ENCODE results near the gene VRK1. TPM values are rescaled to one million over a fixed set of nuclear protein-coding genes. Genes with fewer than 3 reads are reported as not detected.

VRK1 gene
- total RNA-seq, 8 experiments from 2014 or later = 6.8 to 52.5 (median 28.2) TPM

DNA sequence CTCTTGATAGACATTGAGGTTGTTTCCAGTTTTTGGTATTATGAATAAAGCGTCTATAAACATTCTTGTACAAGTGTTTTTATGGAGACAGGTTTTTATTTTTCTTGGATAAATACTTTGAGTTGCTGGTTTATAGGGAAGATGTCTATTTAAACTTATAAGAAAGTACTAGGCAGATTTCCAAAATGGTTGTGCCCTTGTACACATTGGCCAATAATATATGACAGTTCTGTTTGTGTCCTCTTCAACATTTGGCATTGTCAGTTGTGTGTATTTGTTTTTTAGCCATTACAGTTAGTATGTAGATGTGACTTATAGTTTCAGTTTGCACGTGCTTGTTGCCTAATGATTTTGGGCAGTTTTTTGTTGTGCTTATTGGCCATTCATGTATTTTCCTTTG, 42.1 kb downstream of the VRK1 start:
- WGBS, 10 experiments = 76 to 100% (median 90%) methylated on average over 1 to 2 of the region's 2 CpGs; no CpG with 5 or more reads in 1 of the 10 experiments
- ATAC-seq (replicated peaks in 6 of 8) = no peak
- in situ Hi-C loops (cut with MboI; ENCODE audit: low pct_unique_long_range_greater_than_20kb in 2 of 9, low sequenced_read_pairs in 9 of 9, unreplicated experiment in 9 of 9) = no loop called here
- no peaks in the 10 kb centered on the region for H3K4me1 ChIP-seq (replicated peaks in 1 of 2)
- no peak overlapping the region for H3K27ac ChIP-seq
- no peak overlapping the region for H3K4me3 ChIP-seq

DNA sequence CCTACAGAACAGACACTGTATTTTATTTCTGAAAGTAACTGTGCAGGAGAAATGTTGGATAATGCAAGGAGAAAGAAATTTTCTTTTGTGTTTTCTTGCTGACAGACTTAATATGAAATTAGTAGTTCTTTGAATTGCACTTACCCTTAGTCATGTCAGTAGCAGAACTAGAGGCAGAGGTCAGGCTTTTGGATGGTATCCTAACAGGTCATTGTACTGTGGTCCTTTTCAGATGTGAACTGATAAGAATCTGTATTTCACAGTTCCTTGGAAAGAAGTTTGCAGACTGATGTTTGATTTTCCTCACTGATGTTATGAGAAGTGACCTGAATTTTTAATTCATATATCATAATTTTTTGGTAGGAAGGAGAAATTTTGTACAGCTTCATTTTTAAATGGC, 46.0 kb downstream of the VRK1 start:
- ATAC-seq (replicated peaks in 6 of 8) = no peak
- H3K27ac ChIP-seq = no peak overlapping the region
- H3K4me1 ChIP-seq (replicated peaks in 1 of 2) = no peaks in the 10 kb centered on the region
- no peak overlapping the region for H3K4me3 ChIP-seq
- in situ Hi-C loops (cut with MboI; ENCODE audit: low pct_unique_long_range_greater_than_20kb in 2 of 9, low sequenced_read_pairs in 9 of 9, unreplicated experiment in 9 of 9) = no loop called here

DNA sequence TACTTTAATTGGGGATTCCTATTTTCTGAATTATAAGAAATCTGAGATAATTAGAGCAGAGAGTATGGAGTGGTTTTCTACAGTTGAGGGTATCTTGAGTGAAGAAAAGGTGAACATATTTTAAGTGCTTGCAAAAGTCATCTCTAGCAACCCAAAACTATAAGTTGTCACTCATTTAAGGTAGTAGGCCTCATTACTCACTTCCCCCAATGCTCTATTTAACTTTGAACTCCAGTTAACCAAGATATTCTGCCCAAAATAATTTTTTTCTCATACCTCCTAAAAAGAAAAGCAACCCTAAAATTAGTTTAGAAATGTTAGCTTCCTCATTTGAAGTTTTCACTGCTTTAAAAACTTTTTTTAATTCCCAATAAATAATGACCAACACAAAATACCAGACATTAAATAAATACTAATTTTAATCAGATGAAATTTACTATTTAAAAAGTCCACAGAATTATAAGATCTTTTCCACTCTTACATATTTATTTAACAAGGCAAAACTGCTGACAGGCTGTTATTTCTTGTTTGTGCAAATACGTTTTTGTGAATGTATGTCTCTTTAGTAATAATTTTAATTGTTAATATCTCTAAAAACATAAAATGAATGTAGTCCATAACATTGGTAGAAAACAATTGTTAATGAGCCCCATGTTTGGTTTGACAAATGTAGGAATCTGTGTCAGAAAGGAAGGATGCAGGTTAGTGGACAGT, 47.8 kb downstream of the VRK1 start:
- in situ Hi-C loops (cut with MboI; ENCODE audit: low pct_unique_long_range_greater_than_20kb in 2 of 9, low sequenced_read_pairs in 9 of 9, unreplicated experiment in 9 of 9) = no loop called here
- 38 to 100% (median 90%) methylated on average over 1 of the region's 1 CpG; no CpG with 5 or more reads in 2 of the 10 experiments for WGBS, 10 experiments

DNA sequence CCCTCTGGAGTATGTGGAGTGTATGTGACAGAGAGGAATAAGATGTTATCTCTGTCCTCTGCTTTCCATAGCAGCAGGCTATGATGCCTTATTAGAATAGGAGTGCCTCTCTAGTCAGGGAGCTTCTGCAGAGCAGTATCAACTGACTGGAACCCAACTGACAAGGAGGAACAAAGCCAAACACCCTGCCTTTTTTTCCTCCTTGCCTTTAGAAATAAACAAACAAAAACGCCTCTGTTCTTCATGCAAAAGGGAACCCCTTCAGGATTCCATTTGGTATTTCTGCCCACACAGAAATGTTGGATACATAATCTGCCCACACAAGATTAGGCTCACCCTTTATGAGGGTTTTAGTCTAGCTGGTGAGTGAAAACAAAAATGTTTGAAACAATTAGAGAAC, 50.3 kb downstream of the VRK1 start:
- peak in 2 of 8 experiments; percentile 34 to 41 for ATAC-seq (replicated peaks in 6 of 8)
- no peak overlapping the region for H3K4me3 ChIP-seq
- WGBS, 10 experiments = 57 to 100% (median 78%) methylated on average over 1 of the region's 1 CpG; no CpG with 5 or more reads in 4 of the 10 experiments
- no peak overlapping the region for H3K27ac ChIP-seq
- in situ Hi-C loops (cut with MboI; ENCODE audit: low pct_unique_long_range_greater_than_20kb in 2 of 9, low sequenced_read_pairs in 9 of 9, unreplicated experiment in 9 of 9) = no loop called here
- H3K4me1 ChIP-seq (replicated peaks in 1 of 2) = no peaks in the 10 kb centered on the region

More for the DNA sequence above, 47.8 kb downstream of the VRK1 start:
- no peak overlapping the region for H3K4me3 ChIP-seq
- no peaks in the 10 kb centered on the region for H3K4me1 ChIP-seq (replicated peaks in 1 of 2)
- ATAC-seq (replicated peaks in 6 of 8) = no peak
- no peak overlapping the region for H3K27ac ChIP-seq

DNA sequence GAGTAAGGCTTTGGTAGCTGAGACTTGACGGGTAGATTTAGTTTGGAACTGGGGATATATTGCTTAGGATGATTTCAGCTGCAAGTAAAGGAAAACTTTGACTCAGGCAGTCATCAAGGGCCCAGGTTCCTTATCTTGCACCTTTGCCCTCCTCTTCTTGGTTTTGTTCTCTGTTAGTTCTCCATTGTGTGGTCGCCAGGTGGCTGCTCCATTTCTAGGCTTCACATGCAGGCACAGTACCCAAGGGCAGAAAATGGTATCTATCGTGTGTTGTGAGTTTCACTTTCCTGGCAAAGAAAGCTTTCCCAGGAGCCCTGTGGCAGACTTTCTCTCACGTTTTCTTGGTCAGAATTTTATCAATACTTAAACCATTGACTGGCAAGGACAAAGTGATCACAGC, 50.8 kb downstream of the VRK1 start:
- WGBS, 10 experiments = 77 to 100% (median 96%) methylated on average over 1 to 4 of the region's 4 CpGs
- Histone ChIP-seq H3K27ac (no peak overlapping the region), H3K4me1 (replicated peaks in 1 of 2) (no peaks in the 10 kb centered on the region), H3K4me3 (no peak overlapping the region)
- in situ Hi-C loops (cut with MboI; ENCODE audit: low pct_unique_long_range_greater_than_20kb in 2 of 9, low sequenced_read_pairs in 9 of 9, unreplicated experiment in 9 of 9) = no loop called here
- ATAC-seq (replicated peaks in 6 of 8) = no peak

DNA sequence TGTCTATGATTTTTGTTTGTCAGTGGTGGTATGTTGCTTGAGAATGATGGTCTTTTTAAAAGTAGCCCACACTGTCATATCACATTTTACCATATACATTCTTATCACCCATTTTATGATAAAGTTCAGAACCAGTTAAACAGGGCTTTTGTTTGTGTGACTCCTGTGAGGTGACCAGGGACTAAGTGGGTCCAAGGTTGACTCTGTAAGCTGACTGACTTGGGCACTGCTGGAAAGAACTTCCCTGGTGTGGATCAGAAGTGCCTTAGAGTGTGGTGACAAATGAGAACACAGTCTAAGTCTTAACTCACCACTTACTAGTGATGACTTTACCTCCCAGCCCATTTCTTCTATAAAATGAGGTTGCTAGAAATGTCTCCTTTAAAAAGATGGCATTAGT, 52.6 kb downstream of the VRK1 start:
- Histone ChIP-seq H3K4me1 (replicated peaks in 1 of 2) (no peaks in the 10 kb centered on the region), H3K27ac (no peak overlapping the region), H3K4me3 (no peak overlapping the region)
- in situ Hi-C loops (cut with MboI; ENCODE audit: low pct_unique_long_range_greater_than_20kb in 2 of 9, low sequenced_read_pairs in 9 of 9, unreplicated experiment in 9 of 9) = no loop called here
- ATAC-seq (replicated peaks in 6 of 8) = no peak

DNA sequence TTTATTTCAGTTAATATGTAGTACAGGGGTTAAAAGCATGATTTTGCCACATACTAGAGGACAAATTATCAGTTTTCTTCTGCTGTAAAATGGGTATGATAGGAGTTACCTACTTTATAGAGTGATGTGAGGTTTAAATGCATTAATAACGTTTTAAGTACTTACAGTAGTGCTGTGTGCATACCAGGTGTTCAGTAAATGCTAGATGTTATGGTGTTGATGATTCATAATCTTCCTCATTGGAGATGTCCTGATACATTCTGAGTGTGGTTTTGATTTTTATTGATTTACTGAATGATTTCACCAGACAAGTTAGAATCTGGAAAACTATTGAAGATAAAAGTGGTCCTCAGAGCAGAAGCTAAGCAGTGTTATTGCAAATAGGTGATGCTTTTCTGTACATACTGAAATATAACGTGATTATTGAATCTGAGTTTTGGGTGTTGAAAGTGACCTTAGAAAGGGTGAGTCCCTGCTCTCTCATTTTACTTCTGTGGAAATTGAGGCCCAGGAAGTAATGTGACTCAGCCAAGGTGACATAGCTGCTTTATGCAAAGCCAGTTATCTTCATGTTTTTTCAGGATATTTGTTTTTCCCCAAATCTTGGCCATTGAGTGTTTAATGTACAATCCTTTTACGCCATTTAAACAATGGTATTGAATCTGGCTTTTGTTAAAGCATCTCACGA, 54.7 kb downstream of the VRK1 start:
- 71 to 100% (median 94%) methylated on average over 1 to 4 of the region's 4 CpGs for WGBS, 10 experiments
- H3K4me1 ChIP-seq (replicated peaks in 1 of 2) = no peaks in the 10 kb centered on the region
- in situ Hi-C loops (cut with MboI; ENCODE audit: low pct_unique_long_range_greater_than_20kb in 2 of 9, low sequenced_read_pairs in 9 of 9, unreplicated experiment in 9 of 9) = no loop called here
- no peak overlapping the region for H3K4me3 ChIP-seq
- H3K27ac ChIP-seq = no peak overlapping the region
- no peak for ATAC-seq (replicated peaks in 6 of 8)

DNA sequence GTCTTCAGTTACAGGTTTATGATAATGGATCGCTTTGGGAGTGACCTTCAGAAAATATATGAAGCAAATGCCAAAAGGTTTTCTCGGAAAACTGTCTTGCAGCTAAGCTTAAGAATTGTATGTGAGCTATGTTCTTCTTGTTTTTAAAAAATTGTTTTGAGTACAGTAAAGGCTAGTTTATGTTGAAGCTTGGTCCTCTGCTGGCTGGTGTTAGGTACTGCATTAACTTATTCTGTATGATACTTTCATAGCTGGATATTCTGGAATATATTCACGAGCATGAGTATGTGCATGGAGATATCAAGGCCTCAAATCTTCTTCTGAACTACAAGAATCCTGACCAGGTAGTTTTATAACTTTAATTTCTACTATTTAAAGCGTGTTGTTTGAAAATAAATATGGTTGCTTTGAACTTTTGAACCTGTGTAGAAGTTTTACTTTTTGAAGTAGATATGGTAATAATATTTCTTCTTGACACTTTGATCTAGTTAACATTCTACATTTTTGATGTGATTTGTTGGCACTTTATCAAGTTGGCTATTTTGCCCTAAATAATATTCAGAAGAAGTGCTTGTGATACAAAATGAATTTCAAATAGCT, 55.7 kb downstream of the VRK1 start:
- in situ Hi-C loops (cut with MboI; ENCODE audit: low pct_unique_long_range_greater_than_20kb in 2 of 9, low sequenced_read_pairs in 9 of 9, unreplicated experiment in 9 of 9) = no loop called here
- ATAC-seq (replicated peaks in 6 of 8) = peak in 3 of 8 experiments; percentile 79 to 87 (median 83)
- Histone ChIP-seq H3K4me1 (replicated peaks in 1 of 2) (no peaks in the 10 kb centered on the region), H3K4me3 (no peak overlapping the region), H3K27ac (no peak overlapping the region)
- WGBS, 10 experiments = 8 to 100% (median 77%) methylated on average over 2 to 4 of the region's 4 CpGs

DNA sequence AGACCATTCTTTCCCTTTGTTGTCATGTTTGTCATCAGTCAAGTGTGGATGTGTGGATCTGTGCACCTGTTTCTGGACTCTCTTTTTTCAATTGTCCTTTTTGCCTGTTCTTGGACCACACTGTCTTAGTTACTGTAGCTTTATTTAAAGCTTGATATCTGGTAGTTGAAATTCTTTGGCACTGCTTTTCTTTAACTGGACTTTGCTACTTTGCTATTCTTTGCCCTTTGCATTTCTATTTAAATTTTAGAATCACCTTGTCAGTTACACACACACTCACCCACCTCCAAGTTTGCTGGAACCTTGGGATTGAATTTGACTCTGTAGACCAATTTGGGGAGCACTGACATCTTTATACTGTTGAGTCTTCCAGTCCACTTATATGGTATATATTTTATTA, 61.5 kb downstream of the VRK1 start:
- in situ Hi-C loops (cut with MboI; ENCODE audit: low pct_unique_long_range_greater_than_20kb in 2 of 9, low sequenced_read_pairs in 9 of 9, unreplicated experiment in 9 of 9) = no loop called here
- ATAC-seq (replicated peaks in 6 of 8) = no peak
- Histone ChIP-seq H3K4me3 (no peak overlapping the region), H3K4me1 (replicated peaks in 1 of 2) (no peaks in the 10 kb centered on the region), H3K27ac (no peak overlapping the region)

DNA sequence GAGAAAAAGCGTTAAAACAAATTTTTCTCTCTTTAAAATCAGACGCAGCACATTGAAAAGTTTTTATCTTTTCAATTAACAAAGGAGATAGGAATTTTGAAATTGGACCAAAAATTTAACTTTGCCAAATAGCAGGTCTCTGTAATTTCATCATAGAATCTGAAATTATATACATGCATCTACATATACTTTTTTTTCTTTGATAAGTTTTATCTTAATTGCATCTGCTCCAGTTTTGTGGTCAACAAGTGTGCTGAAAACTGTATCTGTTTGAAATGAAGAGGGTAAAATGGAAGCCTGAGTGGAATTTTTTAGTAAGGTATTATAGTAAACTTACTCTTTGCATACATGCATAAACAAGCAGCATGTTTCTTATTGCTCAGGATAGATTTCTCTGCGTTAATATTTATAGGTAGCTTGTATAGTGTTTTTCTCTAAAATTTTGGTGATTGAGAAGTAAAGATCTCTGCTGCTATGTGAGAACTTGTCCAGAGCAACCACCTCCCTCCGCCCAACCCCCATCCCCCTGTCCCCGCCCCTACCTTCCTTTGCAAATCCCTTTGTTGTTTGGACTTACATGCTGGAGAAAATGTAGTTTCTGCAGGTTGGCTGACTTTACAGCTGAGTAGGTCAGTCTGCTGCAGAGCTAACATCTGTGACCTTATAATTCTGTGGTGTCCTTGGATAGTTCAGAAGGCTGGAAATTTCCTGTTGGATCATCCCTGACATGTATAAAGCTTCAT, 64.6 kb downstream of the VRK1 start:
- in situ Hi-C loops (cut with MboI; ENCODE audit: low pct_unique_long_range_greater_than_20kb in 2 of 9, low sequenced_read_pairs in 9 of 9, unreplicated experiment in 9 of 9) = no loop called here
- 62 to 100% (median 84%) methylated on average over 2 to 5 of the region's 5 CpGs; no CpG with 5 or more reads in 1 of the 10 experiments for WGBS, 10 experiments

DNA sequence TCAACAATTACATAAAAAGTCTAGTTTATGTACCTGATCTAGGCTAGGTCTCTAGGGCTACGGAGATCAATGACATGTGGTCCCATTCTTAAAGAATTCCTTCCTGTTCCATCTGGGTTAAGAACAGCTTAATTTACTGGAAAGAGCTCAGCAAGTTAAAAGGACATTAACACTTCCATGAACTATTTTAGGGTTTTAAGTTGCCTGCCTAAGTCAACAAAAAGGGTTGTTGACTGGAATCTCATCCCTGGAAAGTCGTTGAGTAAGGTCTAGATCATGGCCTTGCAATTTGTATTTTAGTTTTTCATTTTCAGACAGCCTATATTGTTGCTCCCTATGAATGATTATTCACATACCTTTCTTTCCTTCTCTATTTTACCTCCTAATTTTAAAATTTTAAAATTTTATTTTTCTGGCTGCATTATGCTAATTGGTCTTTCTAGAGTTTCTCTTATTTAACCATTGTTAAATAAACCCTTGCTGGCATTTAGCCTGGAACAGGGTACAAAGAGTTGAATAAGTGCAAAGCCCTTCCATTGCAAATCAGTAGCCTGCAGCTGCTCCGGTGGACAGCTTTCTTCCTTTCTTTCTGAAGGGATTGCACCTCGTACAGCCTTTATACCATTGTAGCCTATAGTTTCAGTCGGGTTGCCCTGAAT, 66.3 kb downstream of the VRK1 start:
- H3K4me1 ChIP-seq (replicated peaks in 1 of 2) = no peaks in the 10 kb centered on the region
- 6 to 100% (median 75%) methylated on average over 1 to 5 of the region's 5 CpGs for WGBS, 10 experiments
- H3K4me3 ChIP-seq = no peak overlapping the region
- peak in 5 of 8 experiments; percentile 29 to 81 (median 40) for ATAC-seq (replicated peaks in 6 of 8)
- in situ Hi-C loops (cut with MboI; ENCODE audit: low pct_unique_long_range_greater_than_20kb in 2 of 9, low sequenced_read_pairs in 9 of 9, unreplicated experiment in 9 of 9) = no loop called here
- H3K27ac ChIP-seq = no peak overlapping the region

More for the DNA sequence above, 64.6 kb downstream of the VRK1 start:
- ATAC-seq (replicated peaks in 6 of 8) = peak in 1 of 8 experiments; percentile 27
- Histone ChIP-seq H3K27ac (no peak overlapping the region), H3K4me3 (no peak overlapping the region), H3K4me1 (replicated peaks in 1 of 2) (no peaks in the 10 kb centered on the region)

DNA sequence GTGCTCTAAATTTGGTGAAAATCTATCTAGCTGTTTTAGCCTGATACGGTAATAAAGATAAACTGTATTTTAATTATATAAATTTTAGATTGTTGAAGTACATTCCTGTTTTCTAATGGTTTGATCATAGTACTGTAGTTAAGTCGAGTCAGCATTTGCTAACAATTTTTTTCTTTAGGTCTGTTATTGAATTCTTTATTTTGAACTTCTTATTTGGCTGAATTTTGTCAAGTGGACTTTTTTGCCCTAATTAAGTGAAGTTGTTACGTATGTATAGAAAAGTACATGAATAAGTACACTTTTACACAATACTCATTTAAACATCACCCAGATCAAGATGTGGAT, 66.8 kb downstream of the VRK1 start:
- Histone ChIP-seq H3K4me3 (no peak overlapping the region), H3K4me1 (replicated peaks in 1 of 2) (no peaks in the 10 kb centered on the region), H3K27ac (no peak overlapping the region)
- 87 to 100% (median 94%) methylated on average over 1 to 3 of the region's 3 CpGs for WGBS, 10 experiments
- in situ Hi-C loops (cut with MboI; ENCODE audit: low pct_unique_long_range_greater_than_20kb in 2 of 9, low sequenced_read_pairs in 9 of 9, unreplicated experiment in 9 of 9) = no loop called here
- ATAC-seq (replicated peaks in 6 of 8) = no peak

DNA sequence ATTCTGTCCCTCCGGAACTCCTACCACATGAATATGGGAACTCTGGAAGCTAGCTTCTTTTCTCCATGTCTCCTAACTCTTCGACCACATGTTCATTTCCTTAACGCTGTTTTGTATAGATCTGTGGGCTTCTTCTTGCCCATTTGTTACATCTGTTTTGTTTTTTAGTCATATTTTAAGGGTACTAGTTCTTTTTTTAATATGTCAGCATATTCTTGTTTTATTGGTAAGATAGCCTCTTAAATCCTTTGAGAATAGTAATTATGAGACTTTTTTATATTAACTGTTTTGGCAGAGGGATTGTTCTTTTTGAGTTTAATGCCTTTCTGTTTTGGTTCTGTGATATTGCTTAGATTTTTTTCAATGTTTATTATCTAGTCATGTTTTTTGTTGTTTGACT, 70.5 kb downstream of the VRK1 start:
- in situ Hi-C loops (cut with MboI; ENCODE audit: low pct_unique_long_range_greater_than_20kb in 2 of 9, low sequenced_read_pairs in 9 of 9, unreplicated experiment in 9 of 9) = no loop called here
- no peaks in the 10 kb centered on the region for H3K4me1 ChIP-seq (replicated peaks in 1 of 2)
- ATAC-seq (replicated peaks in 6 of 8) = no peak
- no peak overlapping the region for H3K4me3 ChIP-seq
- 44 to 100% (median 72%) methylated on average over 1 to 3 of the region's 3 CpGs for WGBS, 10 experiments
- H3K27ac ChIP-seq = no peak overlapping the region
